Stimulated activated naive CD4-positive, alpha-beta T cell (primary cell): ENCODE results near the gene CNTN4.

Source experiments
- DNase-seq, 6 experiments: peaks; one replicate each; lab custom pipeline; 2025; lab: John Stamatoyannopoulos, UW

The CNTN4 gene

GRCh38 chr3:2597615-2598014 lies 498.9 kb downstream of the CNTN4 start:
- DNase-seq, result no peak

- no peak for DNase-seq
These were observed 500.8 kb downstream of the CNTN4 start for GRCh38 chr3:2599471-2599870.

GRCh38 chr3:2603692-2604289 lies 505.1 kb downstream of the CNTN4 start:
- no peak for DNase-seq

GRCh38 chr3:2614578-2614977 lies 515.9 kb downstream of the CNTN4 start:
- DNase-seq, result no peak

- no peak for DNase-seq
These were observed 516.4 kb downstream of the CNTN4 start for GRCh38 chr3:2615080-2615479.

GRCh38 chr3:2623436-2623835 lies 524.8 kb downstream of the CNTN4 start:
- no peak for DNase-seq

- no peak for DNase-seq
These were observed 529.5 kb downstream of the CNTN4 start for GRCh38 chr3:2628117-2628516.

- DNase-seq, result no peak
These were observed 536.8 kb downstream of the CNTN4 start for GRCh38 chr3:2635511-2635910.

GRCh38 chr3:2643606-2644005 lies 544.9 kb downstream of the CNTN4 start:
- DNase-seq, result no peak

GRCh38 chr3:2645001-2645400 lies 546.3 kb downstream of the CNTN4 start:
- DNase-seq, result no peak

- DNase-seq, result no peak
These were observed 552.1 kb downstream of the CNTN4 start for GRCh38 chr3:2650746-2651145.

GRCh38 chr3:2652386-2652785 lies 553.7 kb downstream of the CNTN4 start:
- DNase-seq, result no peak

GRCh38 chr3:2653706-2654105 lies 555.0 kb downstream of the CNTN4 start:
- no peak for DNase-seq

- no peak for DNase-seq
These were observed 556.6 kb downstream of the CNTN4 start for GRCh38 chr3:2655229-2655701.

GRCh38 chr3:2656806-2657777 lies 558.4 kb downstream of the CNTN4 start:
- no peak for DNase-seq

GRCh38 chr3:2657971-2658370 lies 559.3 kb downstream of the CNTN4 start:
- DNase-seq, result no peak

- no peak for DNase-seq
These were observed 561.2 kb downstream of the CNTN4 start for GRCh38 chr3:2659896-2660295.

- no peak for DNase-seq
These were observed 562.4 kb downstream of the CNTN4 start for GRCh38 chr3:2661078-2661477.

GRCh38 chr3:2677501-2677900 lies 578.8 kb downstream of the CNTN4 start:
- DNase-seq, result no peak

- DNase-seq, result no peak
These were observed 581.6 kb downstream of the CNTN4 start for GRCh38 chr3:2680236-2680635.

- DNase-seq, result no peak
These were observed 585.4 kb downstream of the CNTN4 start for GRCh38 chr3:2684046-2684445.

- no peak for DNase-seq
These were observed 588.3 kb downstream of the CNTN4 start for GRCh38 chr3:2686816-2687502.

GRCh38 chr3:2697589-2697988 lies 598.9 kb downstream of the CNTN4 start:
- no peak for DNase-seq
